Mesodermal cell (in vitro differentiated cells): ENCODE results near the gene ANKRD27.
"Not testable (repeated sequence)": the region's sequence is repeated elsewhere in the genome, so short reads cannot be mapped to it uniquely, and the experiment has no call there.

Source experiments
- H3K27ac ChIP-seq: 2 replicates; pipeline ENCODE4 v1.7.0; 2013; ENCODE audit warnings: mild to moderate bottlenecking, low read depth, low read length, moderate library complexity; ENCODE audit not compliant: severe bottlenecking
- H3K36me3 ChIP-seq: 2 replicates; pipeline ENCODE4 v1.7.1; 2013; ENCODE audit warnings: mild to moderate bottlenecking, low read length, moderate library complexity; ENCODE audit not compliant: control insufficient read depth, insufficient read depth
- H3K4me1 ChIP-seq: one replicate; pipeline ENCODE4 v1.7.1; 2013; ENCODE audit warnings: mild to moderate bottlenecking, low read length; ENCODE audit not compliant: insufficient read depth, control insufficient read depth, poor library complexity, severe bottlenecking
- H3K4me3 ChIP-seq: 2 replicates; pipeline ENCODE4 v1.7.0; 2013; ENCODE audit warnings: low read length, control low read depth, mild to moderate bottlenecking; ENCODE audit not compliant: insufficient read depth, poor library complexity, severe bottlenecking; ENCODE audit errors: extremely low read depth
- H3K9me3 ChIP-seq: 2 replicates; pipeline ENCODE4 v1.7.1; 2013; ENCODE audit warnings: mild to moderate bottlenecking, low read length, moderate library complexity; ENCODE audit not compliant: control insufficient read depth
- WGBS, 2 experiments: methylation state at CpG; one replicate each; pipeline ENCODE4 v1.1.5; 2013; ENCODE audit warnings: missing lambda C conversion rate in 2 of 2; ENCODE audit not compliant: insufficient coverage in 2 of 2; 5-methylcytosine and 5-hydroxymethylcytosine counted together

ANKRD27 gene

DNA sequence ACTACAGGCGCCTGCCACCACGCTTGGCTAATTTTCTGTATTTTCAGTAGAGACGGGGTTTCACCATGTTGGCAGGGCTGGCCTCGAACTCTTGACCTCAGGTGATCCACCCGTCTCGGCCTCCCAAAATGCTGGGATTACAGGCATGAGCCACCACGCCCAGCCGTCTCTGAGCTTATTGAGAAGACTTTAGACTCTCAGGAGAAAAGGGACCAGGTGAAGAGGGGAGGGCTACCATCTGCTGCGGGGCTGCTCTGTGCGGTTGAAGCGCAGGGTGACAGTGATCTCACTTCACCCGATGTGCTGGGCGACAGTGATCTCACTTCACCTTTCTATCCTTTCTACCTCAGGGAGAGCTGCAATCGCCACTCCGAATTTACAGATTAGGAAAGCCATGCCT lies 68.7 kb downstream of the ANKRD27 start:
- Histone ChIP-seq H3K4me1 (no peaks in the 10 kb centered on the region), H3K36me3 (peaks cover 66% of the 10 kb centered on the region), H3K9me3 (no peaks in the 10 kb centered on the region), H3K27ac (no peak overlapping the region), H3K4me3 (no peak overlapping the region)
- 86 to 96% methylated on average over 12 to 14 of the region's 15 CpGs for WGBS, 2 experiments

DNA sequence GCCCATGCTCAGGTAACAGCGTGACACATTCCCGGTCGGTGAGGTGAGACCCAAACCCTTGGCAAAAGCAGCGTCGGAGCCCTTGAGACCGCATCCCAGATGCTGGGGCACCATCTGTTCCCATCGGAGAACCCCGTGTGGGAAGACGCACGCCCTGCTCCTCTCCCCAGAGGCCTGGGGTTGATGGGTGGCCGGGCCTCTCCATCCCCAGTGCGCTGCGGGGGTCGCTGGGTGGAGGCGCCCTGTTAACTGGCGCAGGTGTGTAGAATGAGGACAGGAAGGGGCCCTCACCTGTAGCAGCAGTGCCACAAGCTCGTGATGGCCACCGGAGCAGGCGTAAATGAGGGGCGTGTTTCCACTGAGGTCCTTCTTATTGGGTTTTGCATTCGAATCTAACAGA lies 69.4 kb downstream of the ANKRD27 start:
- no peaks in the 10 kb centered on the region for H3K4me1 ChIP-seq
- H3K36me3 ChIP-seq = peaks cover 65% of the 10 kb centered on the region
- no peak overlapping the region for H3K27ac ChIP-seq
- 97% methylated on average over 9 to 16 of the region's 21 CpGs for WGBS, 2 experiments
- no peaks in the 10 kb centered on the region for H3K9me3 ChIP-seq
- no peak overlapping the region for H3K4me3 ChIP-seq

DNA sequence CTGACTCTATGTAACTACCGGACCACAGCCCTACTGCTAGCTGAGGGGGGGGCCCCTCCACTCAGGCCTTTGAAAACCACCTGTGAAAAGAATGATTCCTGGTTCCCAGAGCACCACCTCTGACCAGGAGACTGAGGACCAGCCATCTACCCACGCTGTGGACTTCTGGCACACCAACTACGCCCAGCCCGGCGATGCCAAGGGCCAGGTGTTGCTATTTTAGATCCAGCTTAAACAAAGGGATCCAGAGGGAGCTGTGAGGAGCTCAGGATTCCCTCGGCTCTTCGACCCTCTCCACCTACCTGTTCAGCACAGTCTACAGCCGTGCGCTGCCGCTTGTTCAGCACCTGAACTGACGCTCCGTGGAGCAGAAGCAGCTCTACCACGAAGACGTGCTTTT lies 71.0 kb downstream of the ANKRD27 start:
- Histone ChIP-seq H3K27ac (no peak overlapping the region), H3K36me3 (peaks cover 72% of the 10 kb centered on the region), H3K4me1 (no peaks in the 10 kb centered on the region), H3K9me3 (no peaks in the 10 kb centered on the region), H3K4me3 (no peak overlapping the region)
- 95 to 98% methylated on average over 13 of the region's 14 CpGs for WGBS, 2 experiments

DNA sequence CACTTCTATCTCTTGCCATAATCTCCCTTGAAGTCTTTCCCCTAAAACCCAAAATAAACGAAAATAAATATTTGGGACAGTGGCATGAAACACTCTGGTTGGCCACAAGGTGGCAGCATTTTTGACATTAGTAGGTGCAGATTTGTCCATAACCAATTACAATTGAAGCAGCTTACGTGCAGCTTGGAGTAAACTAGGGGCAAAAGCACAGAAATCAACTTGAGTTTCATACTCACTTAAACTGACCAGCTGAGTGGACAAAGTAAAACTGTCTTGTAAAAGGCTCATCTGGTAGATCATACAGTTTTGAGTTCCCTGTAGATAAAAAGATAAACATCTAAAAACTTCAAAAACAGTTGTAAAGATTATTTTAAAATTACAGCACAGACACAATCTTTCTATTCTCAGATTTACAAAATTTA lies 75.2 kb downstream of the ANKRD27 start:
- H3K4me3 ChIP-seq = no peak overlapping the region
- no peaks in the 10 kb centered on the region for H3K4me1 ChIP-seq
- H3K27ac ChIP-seq = no peak overlapping the region
- H3K9me3 ChIP-seq = no peaks in the 10 kb centered on the region
- H3K36me3 ChIP-seq = peaks cover 73% of the 10 kb centered on the region
- WGBS, 2 experiments = 100% methylated on average over 1 of the region's 2 CpGs; no CpG with 5 or more reads in 1 of the 2 experiments

DNA sequence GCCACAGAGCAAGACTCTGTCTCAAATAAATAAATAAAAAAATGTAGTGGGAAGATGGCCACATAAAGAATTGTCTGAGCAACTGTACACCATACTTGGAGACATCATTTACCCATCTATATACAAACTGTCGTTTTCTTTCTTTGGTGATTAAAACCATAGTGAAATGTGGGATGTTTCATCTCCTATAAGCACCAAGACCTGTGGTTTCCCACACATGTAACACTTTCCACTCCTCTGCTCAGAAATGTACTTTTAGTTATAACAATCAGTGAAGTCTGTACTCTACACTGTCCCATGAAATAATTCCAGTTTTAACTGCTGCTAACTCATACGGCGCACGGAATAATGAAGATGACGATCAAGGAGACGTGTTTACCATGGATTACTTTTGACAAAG lies 75.7 kb downstream of the ANKRD27 start:
- Histone ChIP-seq H3K9me3 (no peaks in the 10 kb centered on the region), H3K4me3 (no peak overlapping the region), H3K4me1 (no peaks in the 10 kb centered on the region), H3K36me3 (peaks cover 74% of the 10 kb centered on the region), H3K27ac (no peak overlapping the region)
- 60 to 96% methylated on average over 1 to 5 of the region's 6 CpGs for WGBS, 2 experiments

DNA sequence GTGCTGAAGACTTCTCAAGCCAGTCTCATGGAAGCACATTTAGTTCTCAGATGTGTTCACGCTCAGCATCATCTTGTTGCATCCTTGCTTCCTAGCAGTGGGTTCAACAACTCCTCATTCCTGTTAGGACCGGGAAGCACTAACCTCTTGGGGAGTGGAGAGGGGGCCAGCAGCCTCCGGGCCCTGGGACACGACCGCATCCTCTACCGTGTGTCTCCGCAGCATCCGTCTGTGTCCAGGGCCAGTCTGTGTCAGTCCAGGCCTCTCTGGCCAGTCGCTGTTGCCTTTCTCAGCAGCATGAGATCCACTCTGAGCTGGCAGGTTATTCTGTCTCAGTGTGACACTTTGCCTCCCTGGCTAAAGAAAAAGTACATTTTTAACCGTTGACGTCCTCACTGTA lies 77.0 kb downstream of the ANKRD27 start:
- Histone ChIP-seq H3K4me3 (no peak overlapping the region), H3K4me1 (no peaks in the 10 kb centered on the region), H3K9me3 (no peaks in the 10 kb centered on the region), H3K36me3 (peaks cover 73% of the 10 kb centered on the region), H3K27ac (no peak overlapping the region)
- WGBS, 2 experiments = 96 to 97% methylated on average over 10 to 11 of the region's 11 CpGs

DNA sequence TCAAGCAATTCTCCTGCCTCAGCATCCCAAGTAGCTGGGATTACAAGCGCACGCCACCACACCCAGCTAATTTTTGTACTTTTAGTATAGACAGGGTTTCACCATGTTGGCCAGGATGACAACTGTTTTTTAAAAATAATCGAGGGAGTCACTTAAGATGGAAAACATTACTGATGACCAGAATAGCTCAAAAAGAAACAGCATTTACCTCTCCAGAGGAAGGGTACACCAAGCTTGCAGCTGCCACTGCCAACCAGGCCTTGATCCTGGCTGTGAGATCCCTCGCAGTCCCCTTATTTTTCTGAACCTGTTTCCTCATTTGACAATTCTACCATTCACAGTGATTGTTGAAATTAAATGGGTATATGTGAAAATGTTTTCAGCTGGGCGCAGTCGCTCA lies 79.5 kb downstream of the ANKRD27 start:
- 71% methylated on average over 1 of the region's 6 CpGs; no CpG with 5 or more reads in 1 of the 2 experiments for WGBS, 2 experiments
- Histone ChIP-seq H3K9me3 (no peaks in the 10 kb centered on the region), H3K36me3 (peaks cover 56% of the 10 kb centered on the region), H3K4me1 (no peaks in the 10 kb centered on the region), H3K27ac (no peak overlapping the region), H3K4me3 (no peak overlapping the region)

DNA sequence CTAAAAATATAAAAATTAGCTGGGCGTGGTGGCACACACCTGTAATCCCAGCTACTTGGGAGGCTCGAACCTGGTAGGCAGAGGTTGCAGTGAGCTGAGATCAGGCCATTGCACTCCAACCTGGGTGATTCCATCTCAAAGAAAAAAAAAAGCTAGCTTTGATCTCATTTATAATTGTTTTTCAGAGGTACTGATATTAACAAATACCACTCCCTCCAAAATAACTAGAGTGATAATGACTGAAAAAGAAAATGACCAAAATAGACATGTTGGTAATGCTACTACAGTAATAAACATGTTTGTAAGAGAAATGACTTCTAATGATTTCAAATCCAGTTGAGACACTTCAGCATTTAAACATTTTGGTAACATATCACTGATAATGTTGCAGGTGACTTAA lies 81.0 kb downstream of the ANKRD27 start:
- 93% methylated on average over 2 of the region's 2 CpGs; no CpG with 5 or more reads in 1 of the 2 experiments for WGBS, 2 experiments
- H3K9me3 ChIP-seq = no peaks in the 10 kb centered on the region
- no peaks in the 10 kb centered on the region for H3K4me1 ChIP-seq
- no peak overlapping the region for H3K4me3 ChIP-seq
- peaks cover 46% of the 10 kb centered on the region for H3K36me3 ChIP-seq
- H3K27ac ChIP-seq = no peak overlapping the region

DNA sequence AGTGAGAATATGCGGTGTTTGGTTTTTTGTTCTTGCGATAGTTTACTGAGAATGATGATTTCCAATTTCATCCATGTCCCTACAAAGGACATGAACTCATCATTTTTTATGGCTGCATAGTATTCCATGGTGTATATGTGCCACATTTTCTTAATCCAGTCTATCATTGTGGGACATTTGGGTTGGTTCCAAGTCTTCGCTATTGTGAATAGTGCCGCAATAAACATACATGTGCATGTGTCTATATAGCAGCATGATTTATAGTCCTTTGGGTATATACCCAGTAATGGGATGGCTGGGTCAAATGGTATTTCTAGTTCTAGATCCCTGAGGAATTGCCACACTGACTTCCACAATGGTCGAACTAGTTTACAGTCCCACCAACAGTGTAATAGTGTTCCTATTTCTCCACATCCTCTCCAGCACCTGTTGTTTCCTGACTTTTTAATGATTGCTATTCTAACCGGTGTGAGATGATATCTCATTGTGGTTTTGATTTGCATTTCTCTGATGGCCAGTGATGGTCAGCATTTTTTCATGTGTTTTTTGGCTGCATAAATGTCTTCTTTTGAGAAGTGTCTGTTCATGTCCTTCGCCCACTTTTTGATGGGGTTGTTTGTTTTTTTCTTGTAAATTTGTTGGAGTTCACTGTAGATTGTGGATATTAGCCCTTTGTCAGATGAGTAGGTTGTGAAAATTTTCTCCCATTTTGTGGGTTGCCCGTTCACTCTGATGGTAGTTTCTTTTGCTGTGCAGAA lies 87.1 kb downstream of the ANKRD27 start:
- peaks cover 43% of the 10 kb centered on the region for H3K36me3 ChIP-seq
- not testable (repeated sequence) for H3K27ac ChIP-seq, H3K9me3 ChIP-seq, H3K4me1 ChIP-seq, H3K4me3 ChIP-seq
- WGBS, 2 experiments = no CpG with 5 or more reads among the region's 8 CpGs

DNA sequence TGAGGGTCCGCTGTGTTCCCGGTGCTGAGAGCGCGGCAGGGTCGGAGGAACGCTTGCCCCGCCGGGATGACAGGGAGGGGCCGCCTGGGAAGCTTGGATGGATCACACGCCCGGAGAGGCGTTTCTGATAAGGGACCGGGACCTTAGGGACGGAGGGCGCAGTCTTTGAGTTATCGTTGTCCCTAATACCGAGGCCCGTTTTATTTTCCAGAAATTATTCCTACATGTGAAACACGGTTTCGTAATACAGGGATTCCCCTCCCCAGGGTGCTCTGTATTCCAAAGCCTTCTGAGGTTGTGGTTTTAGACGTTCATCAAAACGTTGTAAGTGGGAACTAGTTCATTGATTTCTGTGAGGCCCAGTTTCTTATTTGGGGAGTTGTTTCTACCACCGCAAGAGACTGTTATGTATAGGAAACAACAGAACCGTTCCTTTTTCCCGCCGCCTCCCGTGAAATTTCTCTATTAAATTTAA lies 93.2 kb downstream of the ANKRD27 start:
- Histone ChIP-seq H3K4me1 (peaks cover 5% of the 10 kb centered on the region), H3K9me3 (no peaks in the 10 kb centered on the region), H3K27ac (no peak overlapping the region), H3K4me3 (peak overlapping the region; percentile 82), H3K36me3 (peaks cover 46% of the 10 kb centered on the region)
- WGBS, 2 experiments = 8% methylated on average over 25 of the region's 27 CpGs
